KOPT-K1 (cell line): ENCODE measurements around the gene XRN2.

Source experiments
- H3K27ac ChIP-seq: fragments of 200-600 bp; sonication (generic); 2 replicates; pipeline ENCODE4 v1.5.1; 2016; ENCODE audit warnings: antibody characterized with exemption, mild to moderate bottlenecking, low read depth, low read length; ENCODE audit not compliant: poor library complexity, severe bottlenecking
- H3K36me3 ChIP-seq: fragments of 200-600 bp; sonication (generic); 2 replicates; pipeline ENCODE4 v1.5.1; 2017; ENCODE audit warnings: antibody characterized with exemption, mild to moderate bottlenecking, low read length, moderate library complexity; ENCODE audit not compliant: insufficient read depth
- H3K9me3 ChIP-seq: fragments of 200-600 bp; sonication (generic); 2 replicates; pipeline ENCODE4 v1.5.1; 2017; ENCODE audit warnings: antibody characterized with exemption, low read length, mild to moderate bottlenecking; ENCODE audit not compliant: insufficient read depth, poor library complexity, severe bottlenecking

The XRN2 gene

DNA sequence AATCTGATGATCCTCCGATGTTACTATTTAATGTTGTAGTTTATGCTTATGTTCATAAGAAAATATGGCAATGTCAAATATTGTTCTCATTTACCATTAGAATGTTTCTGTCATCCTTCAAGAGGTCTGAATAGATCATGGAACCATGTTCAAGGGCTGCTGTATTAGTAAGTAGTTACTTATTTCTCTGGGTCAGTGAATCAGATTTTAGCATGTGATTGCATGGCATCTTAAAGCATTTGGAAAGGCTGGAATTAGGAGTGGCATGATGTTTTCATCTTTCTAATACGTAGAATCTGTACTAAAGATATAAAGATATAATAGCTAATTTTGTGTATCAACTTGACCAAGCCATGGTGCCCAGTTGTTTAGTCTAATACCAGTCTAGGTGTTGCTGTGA lies 134.7 kb downstream of the XRN2 start:
- Histone ChIP-seq H3K27ac (no peak overlapping the region), H3K36me3 (no peaks in the 10 kb centered on the region), H3K9me3 (no peaks in the 10 kb centered on the region)
